PC-3 (cell line): Measurements from ENCODE around the gene LRP1B.

Source experiments
- EZH2phosphoT487 ChIP-seq: fragments of 300-600 bp; sonication (generic); IDR thresholded peaks from 2 replicates; pipeline ENCODE4 v1.6.1; 2018; ENCODE audit warnings: mild to moderate bottlenecking, antibody characterized with exemption, low read length, borderline replicate concordance
- TF ChIP-seq, protein P1 (sequence below): fragments of 300-600 bp; sonication (generic); conservative IDR thresholded peaks from 2 replicates; pipeline ENCODE4 v1.5.1; 2017; ENCODE audit warnings: antibody characterized with exemption, low read depth, mild to moderate bottlenecking, low read length

DNA sequence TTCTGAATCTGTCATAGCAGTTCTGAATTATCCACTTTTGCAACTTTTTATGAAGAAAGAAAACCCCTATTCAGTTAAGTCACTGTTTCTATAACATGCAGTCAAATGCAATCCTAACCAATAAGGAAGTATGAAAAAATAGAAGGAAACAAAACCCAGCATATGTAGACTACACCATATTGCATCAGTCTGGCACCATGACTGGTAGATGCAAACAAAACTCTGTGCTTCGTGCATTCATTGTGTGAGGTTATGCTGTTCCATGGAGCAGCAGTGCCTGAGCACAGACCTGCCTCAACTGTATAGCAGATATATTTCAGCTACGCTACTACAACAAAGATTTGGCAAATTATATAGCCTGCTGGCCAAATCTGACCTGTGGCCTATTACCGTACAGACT, 325.5 kb downstream of the LRP1B start:
- no peak for TF ChIP-seq EZH2phosphoT487
- TF ChIP-seq, protein P1, sequence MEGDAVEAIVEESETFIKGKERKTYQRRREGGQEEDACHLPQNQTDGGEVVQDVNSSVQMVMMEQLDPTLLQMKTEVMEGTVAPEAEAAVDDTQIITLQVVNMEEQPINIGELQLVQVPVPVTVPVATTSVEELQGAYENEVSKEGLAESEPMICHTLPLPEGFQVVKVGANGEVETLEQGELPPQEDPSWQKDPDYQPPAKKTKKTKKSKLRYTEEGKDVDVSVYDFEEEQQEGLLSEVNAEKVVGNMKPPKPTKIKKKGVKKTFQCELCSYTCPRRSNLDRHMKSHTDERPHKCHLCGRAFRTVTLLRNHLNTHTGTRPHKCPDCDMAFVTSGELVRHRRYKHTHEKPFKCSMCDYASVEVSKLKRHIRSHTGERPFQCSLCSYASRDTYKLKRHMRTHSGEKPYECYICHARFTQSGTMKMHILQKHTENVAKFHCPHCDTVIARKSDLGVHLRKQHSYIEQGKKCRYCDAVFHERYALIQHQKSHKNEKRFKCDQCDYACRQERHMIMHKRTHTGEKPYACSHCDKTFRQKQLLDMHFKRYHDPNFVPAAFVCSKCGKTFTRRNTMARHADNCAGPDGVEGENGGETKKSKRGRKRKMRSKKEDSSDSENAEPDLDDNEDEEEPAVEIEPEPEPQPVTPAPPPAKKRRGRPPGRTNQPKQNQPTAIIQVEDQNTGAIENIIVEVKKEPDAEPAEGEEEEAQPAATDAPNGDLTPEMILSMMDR = no peak
